Right hindlimb (tissue), 1 donor: Measurements from ENCODE around the gene FBXW7.

ENCODE experiments used
- DNase-seq: peaks from one replicate; pipeline ENCODE4 v3.0.0-alpha.2; 2018

FBXW7 gene

DNA sequence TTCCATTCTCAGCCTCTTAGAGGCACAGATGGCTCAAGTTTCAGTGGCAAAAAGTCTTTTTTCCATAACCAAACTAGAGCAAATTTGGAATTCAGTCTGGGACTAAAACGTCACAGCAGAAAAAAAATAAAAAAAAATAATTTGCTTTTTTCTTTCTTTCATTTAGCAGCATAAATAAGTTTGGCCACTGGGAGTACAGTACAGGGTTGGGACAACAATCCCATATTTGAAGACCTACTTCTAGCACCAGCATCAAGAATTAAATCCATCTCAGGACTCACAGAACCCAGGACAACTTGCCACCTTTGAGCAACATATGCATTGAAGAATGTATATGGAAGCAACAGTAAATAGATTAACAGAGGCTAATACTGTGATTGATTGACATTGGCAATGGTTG, 214.0 kb downstream of the FBXW7 start:
- no peak for DNase-seq

DNA sequence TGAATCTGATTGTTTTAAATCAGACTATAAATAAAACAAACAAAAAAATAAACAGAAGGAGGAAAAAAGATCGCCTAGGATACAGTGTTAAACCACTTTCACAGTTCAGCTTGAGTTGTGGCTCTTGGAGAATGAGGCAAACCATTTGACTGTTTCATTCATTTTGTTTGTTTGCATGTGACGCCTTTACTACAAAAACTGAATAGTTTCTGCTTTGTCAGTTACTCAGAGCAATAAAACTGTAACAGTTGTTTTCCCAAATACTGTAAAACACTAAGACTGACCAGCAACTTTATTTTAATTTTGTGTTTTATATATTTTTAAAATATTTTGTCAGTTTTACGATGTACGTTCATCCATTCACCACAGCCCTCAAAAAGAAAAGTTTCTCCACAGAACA, 214.5 kb downstream of the FBXW7 start:
- no peak for DNase-seq

DNA sequence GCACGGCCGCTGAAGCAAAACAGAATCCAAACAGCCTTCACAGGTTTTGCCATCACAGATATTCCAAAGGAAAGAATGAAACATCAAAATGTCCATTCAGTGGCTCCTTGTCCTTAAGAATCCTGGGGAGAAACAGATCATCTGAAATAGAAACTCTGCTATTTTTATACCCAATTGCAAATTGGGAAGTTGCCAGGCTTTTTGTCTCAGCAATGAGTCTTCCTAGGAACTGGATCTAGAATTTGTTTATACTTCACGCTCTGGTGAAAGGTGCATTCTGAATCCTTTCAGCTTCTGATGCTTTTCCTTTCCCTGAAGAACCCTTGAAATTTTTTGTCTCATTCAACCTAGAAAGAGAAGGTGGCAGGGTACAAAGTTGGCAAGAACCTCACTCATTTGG, 218.9 kb downstream of the FBXW7 start:
- no peak for DNase-seq

DNA sequence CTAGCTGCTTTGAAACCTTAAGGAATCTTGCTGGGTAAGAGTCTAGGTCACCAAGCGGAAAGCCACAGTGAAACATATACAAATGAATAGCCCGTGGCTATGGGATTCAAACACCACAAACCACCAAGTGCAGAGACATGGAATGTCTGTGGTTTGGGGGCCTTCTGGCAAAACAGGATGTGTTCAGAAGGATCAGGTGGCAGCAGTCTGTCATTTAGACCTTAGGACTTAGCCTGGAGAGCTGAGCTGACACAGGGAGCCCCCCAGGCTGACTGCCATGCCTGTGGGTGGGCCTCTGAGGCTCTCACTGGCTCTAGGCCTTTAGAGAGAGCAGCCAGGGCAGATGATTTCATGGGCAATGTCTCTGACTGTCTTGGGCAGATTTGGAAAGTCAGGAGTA, 225.6 kb downstream of the FBXW7 start:
- peak; percentile 49 for DNase-seq

DNA sequence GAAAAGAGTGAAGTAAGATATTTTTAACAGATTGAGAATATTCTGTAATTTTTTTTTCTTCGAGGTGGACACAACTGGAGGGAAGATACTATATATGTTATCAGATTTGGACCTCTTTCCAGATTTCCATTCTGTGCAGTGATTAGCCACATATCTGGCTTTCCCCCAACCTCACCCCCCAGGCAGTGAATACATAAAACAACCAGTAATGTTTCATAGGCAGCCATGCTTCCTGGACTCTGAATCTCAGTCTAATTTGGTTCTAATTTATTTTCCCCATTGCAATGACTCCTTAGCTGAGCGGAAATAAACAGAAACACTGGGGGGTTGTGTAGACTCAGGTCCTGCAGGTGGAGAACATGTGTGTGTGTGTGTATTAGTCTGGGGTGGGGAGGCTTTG, 226.5 kb downstream of the FBXW7 start:
- DNase-seq, result no peak

DNA sequence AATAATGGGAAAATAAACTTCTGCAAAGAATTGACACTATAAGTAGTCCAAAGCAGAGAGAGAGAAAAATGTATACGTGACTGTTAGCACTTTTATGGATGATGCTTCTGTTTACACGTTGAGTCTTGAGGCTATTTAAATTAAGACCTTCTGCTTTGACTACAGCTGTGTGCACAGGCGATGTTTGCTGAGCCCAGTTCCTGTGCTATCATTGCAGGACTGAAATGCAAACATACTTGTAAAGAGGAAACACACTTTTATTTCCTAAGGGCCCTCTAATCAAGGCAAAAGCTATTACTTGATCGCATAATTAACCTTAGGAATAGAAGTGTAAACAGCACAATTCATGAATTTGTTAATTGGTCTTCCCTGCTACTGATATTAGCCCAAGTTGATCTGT, 226.9 kb downstream of the FBXW7 start:
- no peak for DNase-seq

DNA sequence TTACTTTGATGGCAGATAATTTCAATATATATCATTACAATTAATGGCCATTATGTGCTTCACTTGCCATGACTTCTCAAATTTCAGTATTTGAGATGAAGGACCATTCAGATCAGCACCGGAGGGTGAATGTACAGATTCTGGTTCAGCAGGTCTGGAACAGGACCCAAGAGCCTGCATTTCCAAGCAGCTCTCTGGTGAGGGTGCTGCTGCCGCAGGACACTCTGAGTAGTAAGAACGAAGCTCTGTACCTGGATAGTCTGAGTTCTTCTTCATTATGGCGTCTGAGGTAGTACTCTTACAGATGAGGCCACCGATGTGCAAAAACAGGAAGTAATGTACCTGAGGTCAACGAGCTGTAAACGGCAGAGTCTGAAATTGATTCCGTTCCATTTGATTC, 228.2 kb downstream of the FBXW7 start:
- no peak for DNase-seq

DNA sequence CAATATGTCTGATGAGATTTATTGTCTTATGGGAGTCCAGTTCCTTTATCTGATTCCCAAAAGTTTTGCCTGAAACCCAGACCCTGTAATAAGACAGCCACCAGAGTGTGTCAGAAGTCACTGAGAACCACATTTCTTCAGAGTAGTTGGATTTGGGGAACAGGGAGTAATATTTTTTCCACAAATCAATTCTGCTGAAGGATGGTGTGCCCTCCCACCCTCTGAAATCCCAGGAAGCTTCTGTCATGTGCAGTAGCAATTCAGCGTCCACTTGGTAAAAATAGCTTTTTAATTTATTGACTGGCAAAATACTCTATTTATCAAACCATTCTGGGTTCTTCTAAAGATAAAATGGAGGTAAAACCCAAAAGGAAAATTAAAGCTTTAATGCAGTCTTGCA, 229.4 kb downstream of the FBXW7 start:
- no peak for DNase-seq

DNA sequence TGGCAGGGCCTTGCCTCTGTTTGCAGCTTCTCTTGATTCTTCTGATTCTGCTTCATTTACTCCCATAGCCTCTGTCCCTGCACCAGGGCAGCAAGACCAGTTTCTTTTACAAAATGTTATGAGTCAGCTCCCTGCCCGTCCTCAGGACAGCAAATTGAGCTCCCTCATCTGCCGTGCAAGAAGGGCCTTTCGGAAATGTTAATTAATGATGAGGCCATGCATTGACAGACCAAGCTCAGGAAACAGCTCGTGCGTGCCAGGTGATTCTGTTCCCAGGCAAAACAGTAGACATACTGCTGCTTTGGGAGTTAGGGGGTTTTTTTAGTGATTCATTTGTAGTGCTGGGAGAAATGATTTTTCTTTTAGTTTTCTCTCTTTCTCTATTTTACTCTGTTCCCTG, 231.7 kb downstream of the FBXW7 start:
- no peak for DNase-seq

DNA sequence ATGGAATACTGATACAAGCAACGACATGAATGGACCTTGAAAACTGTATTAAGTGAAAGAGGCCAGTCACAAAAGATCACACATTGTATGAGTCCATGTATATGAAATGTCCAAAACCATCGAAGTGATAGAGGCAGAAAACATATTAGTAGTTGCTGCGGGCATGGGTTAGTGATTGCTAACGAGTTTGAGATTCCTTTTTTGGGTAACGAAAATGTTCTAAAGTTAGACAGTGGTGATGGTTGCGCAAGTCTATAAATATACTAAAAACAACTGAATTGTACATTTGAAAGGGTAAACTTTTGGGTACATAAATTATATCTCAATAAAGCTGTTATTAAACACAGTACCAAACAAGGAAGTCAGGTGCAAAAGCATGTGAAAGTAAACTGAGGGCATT, 234.5 kb downstream of the FBXW7 start:
- DNase-seq, result no peak

DNA sequence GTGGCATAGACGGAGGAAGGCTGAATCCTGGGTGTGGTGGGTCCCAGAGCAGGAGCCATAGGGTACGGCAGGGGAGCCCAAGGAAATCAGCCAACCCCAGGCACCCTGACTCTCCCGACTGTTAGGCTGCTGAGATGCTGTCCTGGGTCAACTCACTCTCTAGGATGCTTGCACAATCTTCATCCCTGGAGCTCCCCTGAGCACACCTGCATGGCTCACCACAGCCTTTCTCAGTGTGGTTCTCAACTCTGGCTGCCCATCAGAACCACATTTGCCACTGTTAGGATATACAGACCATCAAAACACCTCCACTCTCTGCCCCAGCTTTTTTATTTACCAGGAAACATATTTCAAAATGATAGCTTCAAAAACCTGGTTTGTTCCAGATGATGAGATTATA, 236.3 kb downstream of the FBXW7 start:
- no peak for DNase-seq

DNA sequence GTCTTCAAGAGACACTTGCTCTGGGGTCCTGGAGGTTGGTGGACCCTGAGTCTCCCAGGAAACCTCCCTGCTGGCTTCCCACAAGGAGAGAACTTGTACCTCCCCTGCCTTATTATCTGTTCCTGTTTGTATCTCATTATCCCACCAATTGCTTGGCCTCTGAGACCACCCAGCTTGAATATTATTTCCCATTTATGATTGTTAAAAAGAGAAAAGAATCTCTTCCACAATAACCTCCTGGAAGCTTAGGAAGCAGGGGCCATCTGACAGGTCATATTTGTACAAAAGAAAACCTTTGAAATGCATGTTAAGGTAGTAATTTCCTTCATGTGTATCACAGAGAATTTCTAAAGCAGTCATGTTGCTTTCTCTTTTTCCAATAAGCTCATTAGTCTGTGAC, 239.5 kb downstream of the FBXW7 start:
- no peak for DNase-seq

DNA sequence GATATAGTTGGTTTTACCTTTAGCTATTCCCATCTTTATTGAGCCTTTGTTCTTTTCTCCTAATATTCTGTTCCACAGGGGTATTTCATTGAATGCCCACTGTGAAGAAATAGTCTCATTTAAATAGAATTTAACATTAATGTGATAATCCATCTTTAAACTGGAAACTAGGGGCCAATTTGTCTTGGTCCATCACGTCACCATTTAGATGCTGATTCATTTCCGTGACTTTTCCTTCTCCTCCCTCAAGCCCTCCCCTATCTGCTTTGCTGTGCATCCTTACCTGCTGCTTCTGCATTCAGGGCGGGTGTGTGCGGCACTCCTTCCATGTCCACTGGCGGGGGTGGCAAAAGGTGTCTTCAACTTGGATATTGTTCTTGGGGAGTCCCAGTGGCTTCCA, 241.1 kb downstream of the FBXW7 start:
- no peak for DNase-seq

DNA sequence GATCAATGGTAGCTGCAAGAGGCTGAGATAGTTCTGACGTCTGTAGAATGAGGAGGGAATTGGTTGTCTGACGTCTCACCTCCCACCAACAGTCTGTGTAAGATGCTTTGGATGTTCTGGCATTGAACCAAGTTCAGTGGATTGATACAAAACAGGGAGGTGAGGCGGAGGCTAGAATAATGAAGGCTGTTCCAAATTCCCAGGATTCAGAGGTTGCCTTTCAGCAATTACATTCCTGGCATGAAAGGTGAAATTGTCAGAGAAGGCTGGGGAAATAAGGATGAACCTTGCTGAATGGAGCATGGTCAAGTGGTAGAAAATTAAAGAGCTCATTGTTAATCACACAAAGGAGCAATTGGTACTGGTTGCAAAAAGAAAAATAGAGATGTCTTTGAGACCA, 241.6 kb downstream of the FBXW7 start:
- DNase-seq, result no peak

DNA sequence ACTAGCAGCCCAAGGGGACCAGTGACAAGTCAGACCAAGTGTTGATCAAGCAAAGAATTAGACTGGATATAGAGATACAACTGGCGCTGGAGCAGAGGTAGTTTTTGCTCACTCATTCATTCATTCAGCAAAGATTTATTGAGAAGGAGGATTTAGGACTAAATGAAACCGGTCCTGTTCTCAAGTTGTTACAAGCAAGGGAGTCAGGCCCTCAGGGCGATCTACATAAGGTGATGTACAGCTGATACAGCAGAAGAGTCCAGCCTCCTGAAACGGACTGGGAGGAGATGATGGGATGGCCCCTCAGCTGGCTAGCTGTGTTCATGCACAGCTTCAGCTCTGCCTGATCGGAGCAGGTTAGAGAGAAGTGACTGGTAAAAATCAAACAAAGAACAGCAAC, 242.4 kb downstream of the FBXW7 start:
- no peak for DNase-seq

DNA sequence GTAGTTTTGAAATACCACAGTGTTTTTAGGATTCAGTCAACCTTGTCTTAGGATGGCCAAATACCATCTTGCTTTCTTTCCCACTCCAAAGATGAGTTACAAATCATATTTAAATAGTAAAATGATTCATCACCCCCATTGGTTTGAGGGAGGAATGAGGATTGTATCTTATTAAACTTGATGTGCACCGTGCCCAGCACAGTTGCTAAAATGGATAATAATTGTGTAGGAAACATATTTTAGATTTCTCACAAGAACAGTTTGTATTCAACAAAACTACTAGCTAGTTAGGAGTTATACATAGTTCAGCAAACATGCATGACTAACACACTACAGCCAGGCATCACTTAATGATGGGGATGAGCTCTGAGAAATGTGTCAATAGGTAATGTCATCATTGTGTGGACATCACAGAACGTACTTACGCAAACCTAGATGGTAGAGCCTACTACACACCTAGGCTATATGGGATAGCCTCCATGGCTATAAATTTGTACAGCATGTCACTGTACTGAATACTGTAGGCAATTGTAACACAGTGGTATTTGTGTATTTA, 245.4 kb downstream of the FBXW7 start:
- no peak for DNase-seq

DNA sequence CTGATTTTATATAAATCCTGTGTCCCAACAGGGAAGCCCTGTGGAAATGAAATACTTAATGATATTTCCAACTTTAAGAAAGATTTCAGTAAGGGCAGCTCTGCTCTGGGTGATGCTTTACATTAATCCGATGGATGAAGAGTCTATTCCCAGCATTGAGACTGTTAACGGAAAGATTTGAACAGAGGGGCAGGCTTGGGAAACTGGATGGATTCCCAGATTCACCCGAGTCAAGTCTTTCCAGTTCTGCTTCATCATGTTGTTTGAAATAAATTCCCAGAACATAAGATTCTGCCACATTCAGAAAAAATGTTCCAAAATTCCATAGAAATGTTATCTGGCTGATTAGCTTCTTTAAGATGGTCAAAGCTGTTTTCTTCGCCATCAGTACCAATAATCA, 246.0 kb downstream of the FBXW7 start:
- peak; percentile 73 for DNase-seq

DNA sequence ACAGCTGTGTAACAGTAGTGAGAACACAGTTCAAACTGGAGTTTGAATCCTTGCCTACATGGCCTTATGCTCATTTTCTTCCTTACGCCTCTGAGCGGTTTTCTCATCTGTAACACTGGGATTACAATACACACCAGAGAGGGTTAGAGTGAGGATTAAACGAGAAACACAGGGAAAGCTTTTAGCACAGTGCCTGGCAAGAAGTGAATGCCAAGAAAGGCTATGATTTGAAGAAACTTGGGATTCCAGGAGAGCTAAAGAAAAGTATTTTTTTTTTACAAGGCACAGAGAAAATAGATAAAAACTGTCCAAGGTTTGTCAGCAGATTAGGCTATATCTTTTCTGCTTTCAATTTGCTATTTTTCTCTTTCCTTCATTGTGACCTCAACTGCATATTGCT, 246.4 kb downstream of the FBXW7 start:
- DNase-seq, result no peak

DNA sequence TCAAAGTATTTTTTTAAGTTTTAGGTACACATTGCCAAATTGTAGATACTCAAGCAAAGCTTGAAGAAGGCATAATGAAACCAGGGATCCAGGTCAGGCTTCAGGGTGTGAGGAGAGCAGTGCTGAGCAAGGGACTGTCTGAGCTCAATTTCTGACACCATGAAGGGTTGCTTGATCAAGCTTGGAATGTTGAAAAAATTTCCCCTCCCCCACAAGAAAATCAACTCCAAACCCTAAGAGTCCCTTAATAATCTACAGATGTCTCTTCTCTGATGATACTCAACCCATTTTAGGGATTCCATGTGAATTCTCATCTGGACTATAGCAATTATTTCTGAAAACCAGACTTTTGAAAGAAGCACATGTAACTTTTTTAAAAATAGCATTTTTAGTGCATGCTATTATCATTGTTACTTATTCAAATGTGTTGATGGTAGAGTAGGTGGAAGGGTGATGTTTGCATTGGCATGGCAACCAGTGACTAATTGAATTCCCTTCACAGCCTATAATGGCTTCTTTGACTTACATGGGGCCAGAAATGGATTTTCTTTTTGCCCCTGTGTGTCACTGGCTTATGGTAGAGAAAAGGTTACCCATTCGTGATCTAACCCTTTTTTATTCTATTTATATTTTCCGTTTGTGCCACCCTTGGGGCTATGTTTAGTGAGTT, 252.0 kb downstream of the FBXW7 start:
- DNase-seq, result no peak

DNA sequence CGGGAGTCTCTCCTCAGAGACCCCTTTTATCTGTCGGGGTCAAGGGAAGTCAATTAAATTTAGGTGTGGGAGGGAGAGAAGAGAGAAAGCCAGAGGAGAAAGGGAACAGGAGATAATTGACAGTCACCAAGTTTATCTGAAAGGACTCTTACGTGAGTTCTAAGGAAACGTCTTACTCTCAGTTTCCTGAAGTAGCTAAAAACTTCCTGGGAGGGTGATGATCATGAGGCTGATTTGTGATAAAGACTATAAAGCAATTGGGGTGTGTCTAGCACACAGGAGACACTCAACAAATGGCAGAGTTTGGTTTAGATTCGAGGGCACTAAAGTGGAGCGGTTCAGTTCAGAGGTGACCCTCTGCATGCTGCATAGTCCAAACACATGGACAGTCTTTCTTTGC, 254.1 kb downstream of the FBXW7 start:
- DNase-seq, result no peak

DNA sequence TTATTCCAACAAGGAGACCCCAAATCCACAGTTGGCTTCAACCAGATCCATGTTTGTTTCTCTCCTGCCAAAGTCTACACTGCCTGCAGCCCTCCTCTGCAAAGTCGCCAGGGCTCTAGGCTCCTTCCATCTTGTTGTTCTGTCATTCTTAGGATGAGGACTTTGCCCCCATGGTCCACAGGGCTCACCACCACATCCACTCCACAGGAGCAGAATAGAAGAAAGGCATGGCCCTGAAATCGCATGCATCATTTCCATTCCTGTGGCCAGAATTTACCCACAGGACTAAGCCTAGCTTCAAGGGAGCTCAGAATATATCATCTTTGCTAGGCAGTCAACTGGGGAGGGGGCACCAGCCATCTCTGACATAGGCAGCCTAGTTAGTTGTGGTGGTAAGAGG, 254.7 kb downstream of the FBXW7 start:
- DNase-seq, result no peak

DNA sequence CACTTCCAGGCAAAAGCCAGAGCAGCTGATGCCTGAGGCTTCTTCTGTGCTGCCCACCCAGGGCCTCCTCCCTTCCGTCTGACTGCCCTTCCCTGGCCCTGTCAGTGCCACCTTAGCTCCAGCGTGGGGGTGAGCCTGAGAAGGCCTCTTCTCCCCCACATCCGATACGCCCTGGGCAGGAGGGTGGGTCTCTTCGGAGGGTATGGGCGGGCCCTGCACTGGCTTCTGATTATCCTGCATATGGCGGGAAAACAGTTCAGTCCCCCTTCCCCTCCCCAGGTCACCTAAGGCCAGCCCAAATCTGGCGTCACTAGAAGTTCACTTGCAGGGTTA, 256.7 kb downstream of the FBXW7 start:
- DNase-seq, result no peak

DNA sequence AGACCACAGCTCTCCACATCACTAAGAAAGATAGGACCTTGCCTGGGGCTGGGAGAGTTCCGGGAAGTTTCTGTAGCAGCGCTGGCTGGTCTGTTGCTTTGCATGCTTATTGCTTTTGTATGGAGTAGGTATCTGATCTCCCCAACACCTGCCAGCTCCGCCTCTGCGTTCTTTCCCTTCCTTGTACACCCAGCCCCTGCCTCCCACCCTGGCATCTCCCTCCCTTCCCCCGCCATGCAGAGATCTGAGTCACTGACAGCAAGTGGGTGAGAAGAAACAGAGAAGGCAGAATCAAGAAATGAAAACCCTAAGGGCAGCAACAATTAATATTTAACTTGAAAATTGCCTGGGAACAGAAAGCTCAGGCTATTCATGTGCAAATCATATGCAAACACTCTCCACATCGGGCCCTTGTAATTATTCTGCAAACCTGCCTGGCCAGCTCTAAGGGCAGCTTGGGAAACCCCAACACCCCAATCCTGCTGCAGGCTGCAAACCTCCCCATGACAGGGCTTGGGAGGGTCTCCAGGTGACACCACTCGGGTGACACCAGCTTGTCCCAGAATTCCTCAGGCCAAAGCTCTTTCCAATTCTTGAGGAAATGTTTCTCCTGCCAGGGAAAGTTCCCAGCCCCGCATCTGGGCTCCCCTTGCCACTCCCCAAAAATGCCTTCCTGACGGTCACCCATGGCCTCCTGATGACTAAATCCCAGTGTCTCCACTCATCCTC, 257.2 kb downstream of the FBXW7 start:
- DNase-seq, result no peak

DNA sequence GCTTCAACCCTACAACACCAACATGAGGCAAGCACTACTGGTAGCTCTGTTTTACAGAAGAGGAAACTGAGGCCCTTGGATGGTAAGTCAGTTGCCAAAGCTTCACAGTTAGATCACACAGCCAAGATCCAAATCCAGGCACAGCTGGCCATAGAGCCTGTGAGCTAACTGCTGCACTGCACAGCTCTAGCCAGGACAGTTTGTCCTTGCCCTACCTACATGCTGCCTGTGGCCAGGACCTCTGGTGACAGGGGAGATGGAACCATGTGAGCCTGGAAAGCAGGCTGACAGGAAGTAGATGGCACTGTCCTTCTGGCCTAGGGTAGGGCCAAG, 257.8 kb downstream of the FBXW7 start:
- no peak for DNase-seq

DNA sequence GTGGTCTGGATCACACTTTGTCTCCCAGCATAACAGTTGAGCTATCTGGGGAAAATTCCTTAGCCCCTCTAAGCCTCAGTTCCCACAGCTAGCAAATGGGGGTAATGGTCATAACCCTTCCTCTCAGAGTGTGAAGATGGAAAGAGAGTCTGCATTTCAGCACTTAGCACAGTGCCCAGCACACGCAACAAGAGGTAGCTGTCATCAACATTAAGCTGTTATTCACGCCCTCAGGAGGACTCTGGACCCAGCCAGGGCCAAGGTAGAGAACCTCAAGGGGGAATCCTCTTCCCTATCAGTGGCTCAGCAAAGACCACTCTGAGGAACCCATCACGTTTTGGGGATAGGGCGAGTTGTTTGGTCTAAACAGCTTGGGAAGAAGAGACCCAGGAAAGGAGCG, 258.6 kb downstream of the FBXW7 start:
- no peak for DNase-seq
